ENCODE data around the gene WNT10A.

- TF ChIP-seq GATA2 (IDR thresholded peaks at IDR 0.05; ENCODE audit: low read depth, low read length) (no peak), GATA3 (IDR thresholded peaks at IDR 0.05; ENCODE audit: low read depth, low read length) (no peak)
Observed at GRCh38 chr2:218894151-218894879, 13.7 kb downstream of the WNT10A start.

Measured in SH-SY5Y (cell line).